IMR-90 (cell line): ENCODE data around the gene PDGFRA. TPM values are rescaled to one million over a fixed set of nuclear protein-coding genes. Genes with fewer than 3 reads are reported as not detected.

Source experiments
- ATAC-seq: fragments of 200-7000 bp; cut with Tn5 transposase; 2 replicates; pipeline ENCODE4 v1.9.1; 2020; ENCODE audit warnings: low read depth, mild to moderate bottlenecking, moderate library complexity
- BruUV-seq: library from RNA; stranded (reverse); fragments of 400-500 nt; replicated peaks from 2 replicates; lab custom pipeline; 2021; lab: Mats Ljungman, UMichigan
- CTCF ChIA-PET: fragments of 300-600 bp; formaldehyde crosslinking; extraction: SDS; loops from one replicate; lab custom pipeline; 2021; ENCODE audit warnings: antibody characterized with exemption; lab: Yijun Ruan, JAX
- POLR2A ChIA-PET: fragments of 300-600 bp; sonication (Branson Sonifier 250); formaldehyde crosslinking; loops from one replicate; lab custom pipeline; 2022; ENCODE audit warnings: antibody characterized with exemption; ENCODE audit not compliant: unreplicated experiment; lab: Charles Lee
- DNase-seq: peaks from one replicate; pipeline ENCODE4 v3.0.0; 2013
- H2AFZ ChIP-seq: replicated peaks from 2 replicates; pipeline ENCODE3; 2013; ENCODE audit warnings: low read length, mild to moderate bottlenecking; ENCODE audit not compliant: poor library complexity
- H2AK5ac ChIP-seq: 2 replicates; pipeline ENCODE4 v1.6.1; 2013; ENCODE audit warnings: low read depth, low read length, inconsistent platforms
- H2AK9ac ChIP-seq: replicated peaks from 2 replicates; pipeline ENCODE3; 2013; ENCODE audit warnings: mild to moderate bottlenecking, low read depth, low read length, moderate library complexity; ENCODE audit not compliant: poor library complexity
- H2BK120ac ChIP-seq: 2 replicates; pipeline ENCODE4 v1.6.1; 2013; ENCODE audit warnings: low read depth, low read length, inconsistent platforms
- H2BK15ac ChIP-seq: 3 replicates; pipeline ENCODE4 v1.6.1; 2013; ENCODE audit warnings: low read depth, low read length, inconsistent platforms
- H2BK20ac ChIP-seq: 2 replicates; pipeline ENCODE4 v1.6.1; 2013; ENCODE audit warnings: low read depth, mild to moderate bottlenecking, inconsistent platforms, low read length, moderate library complexity
- H2BK5ac ChIP-seq: 2 replicates; pipeline ENCODE4 v1.6.1; 2013; ENCODE audit warnings: mild to moderate bottlenecking, low read depth, low read length, inconsistent platforms; ENCODE audit not compliant: poor library complexity, severe bottlenecking
- H3K14ac ChIP-seq: replicated peaks from 2 replicates; pipeline ENCODE4 v1.6.1; 2013; ENCODE audit warnings: low read depth, low read length, inconsistent platforms
- H3K18ac ChIP-seq: 2 replicates; pipeline ENCODE4 v1.6.1; 2013; ENCODE audit warnings: low read depth, low read length, control low read depth
- H3K23ac ChIP-seq: 2 replicates; pipeline ENCODE4 v1.6.1; 2013; ENCODE audit warnings: low read depth, low read length, inconsistent platforms
- H3K27ac ChIP-seq: 2 replicates; pipeline ENCODE4 v1.5.1; 2013; ENCODE audit warnings: mild to moderate bottlenecking, control low read depth, low read length; ENCODE audit not compliant: insufficient read depth
- H3K27me3 ChIP-seq: 2 replicates; pipeline ENCODE4 v1.6.1; 2013; ENCODE audit warnings: low read length; ENCODE audit not compliant: control insufficient read depth, insufficient read depth
- H3K36me3 ChIP-seq: 2 replicates; pipeline ENCODE4 v1.6.1; 2013; ENCODE audit warnings: low read length, mixed read lengths; ENCODE audit not compliant: control insufficient read depth, insufficient read depth
- H3K4ac ChIP-seq: 2 replicates; pipeline ENCODE4 v1.6.1; 2013; ENCODE audit warnings: low read depth, low read length, inconsistent platforms
- H3K4me1 ChIP-seq: 2 replicates; pipeline ENCODE4 v1.6.1; 2013; ENCODE audit warnings: low read length, mixed read lengths; ENCODE audit not compliant: control insufficient read depth, insufficient read depth
- H3K4me2 ChIP-seq: 2 replicates; pipeline ENCODE4 v1.6.1; 2013; ENCODE audit warnings: low read depth, mild to moderate bottlenecking, control low read depth, low read length, moderate library complexity
- H3K4me3 ChIP-seq: 2 replicates; pipeline ENCODE4 v1.5.1; 2013; ENCODE audit warnings: low read depth, mild to moderate bottlenecking, control low read depth, low read length, moderate library complexity; ENCODE audit not compliant: insufficient read depth
- H3K56ac ChIP-seq: 2 replicates; pipeline ENCODE4 v1.6.1; 2013; ENCODE audit warnings: low read length, inconsistent platforms; ENCODE audit not compliant: insufficient read depth; ENCODE audit errors: extremely low read depth
- H3K79me1 ChIP-seq, 2 experiments: 2 replicates each; pipeline ENCODE4 v1.6.1; 2013; ENCODE audit warnings: low read length in 2 of 2, inconsistent platforms in 1 of 2, low read depth in 1 of 2
- H3K9ac ChIP-seq: 2 replicates; pipeline ENCODE4 v1.6.1; 2013; ENCODE audit warnings: low read depth, low read length, control low read depth
- H3K9me1 ChIP-seq: 2 replicates; pipeline ENCODE4 v1.6.1; 2013; ENCODE audit warnings: low read length, inconsistent platforms; ENCODE audit not compliant: insufficient read depth
- H3K9me3 ChIP-seq: 2 replicates; pipeline ENCODE4 v1.6.1; 2013; ENCODE audit warnings: low read length; ENCODE audit not compliant: control insufficient read depth, insufficient read depth
- H4K20me1 ChIP-seq: 2 replicates; pipeline ENCODE4 v1.6.1; 2013; ENCODE audit warnings: low read length, inconsistent platforms; ENCODE audit not compliant: insufficient read depth
- H4K5ac ChIP-seq: 2 replicates; pipeline ENCODE4 v1.6.1; 2013; ENCODE audit warnings: mild to moderate bottlenecking, low read depth, low read length, control low read depth
- H4K8ac ChIP-seq, 2 experiments: 2 replicates each; pipeline ENCODE4 v1.6.1; 2013; ENCODE audit warnings: low read depth in 2 of 2, low read length in 2 of 2, control low read depth in 1 of 2, inconsistent platforms in 1 of 2
- H4K91ac ChIP-seq: 2 replicates; pipeline ENCODE4 v1.6.1; 2013; ENCODE audit warnings: low read depth, low read length, inconsistent platforms; ENCODE audit not compliant: insufficient read depth
- BHLHE40 ChIP-seq: fragments of 150-350 bp; IDR thresholded peaks from 2 replicates; pipeline ENCODE4 v1.6.1; 2016; ENCODE audit warnings: mild to moderate bottlenecking, low read depth, low read length
- CEBPB ChIP-seq: IDR thresholded peaks from 2 replicates; pipeline ENCODE4 v1.6.1; 2012; ENCODE audit warnings: low read depth, low read length, improper control_type of control experiment
- CHD1 ChIP-seq: IDR thresholded peaks from 2 replicates; pipeline ENCODE4 v1.6.1; 2012; ENCODE audit warnings: low read depth, low read length, improper control_type of control experiment
- FOS ChIP-seq: fragments of 150-350 bp; IDR thresholded peaks from 2 replicates; pipeline ENCODE4 v1.6.1; 2016; ENCODE audit warnings: low read depth, low read length
- MAFK ChIP-seq: IDR thresholded peaks from 2 replicates; pipeline ENCODE4 v1.6.1; 2012; ENCODE audit warnings: low read depth, low read length, improper control_type of control experiment
- MAZ ChIP-seq: IDR thresholded peaks from 2 replicates; pipeline ENCODE4 v1.6.1; 2012; ENCODE audit warnings: low read depth, mild to moderate bottlenecking, low read length, improper control_type of control experiment, moderate library complexity, borderline replicate concordance
- MXI1 ChIP-seq: IDR thresholded peaks from 2 replicates; pipeline ENCODE4 v1.6.1; 2012; ENCODE audit warnings: low read depth, mild to moderate bottlenecking, low read length, moderate library complexity, borderline replicate concordance
- NFE2L2 ChIP-seq: fragments of 150-350 bp; IDR thresholded peaks from 2 replicates; pipeline ENCODE4 v1.6.1; 2016; ENCODE audit warnings: low read depth, mild to moderate bottlenecking, low read length
- POLR2A ChIP-seq: IDR thresholded peaks from 2 replicates; pipeline ENCODE4 v1.6.1; 2012; ENCODE audit warnings: mild to moderate bottlenecking, low read depth, low read length
- RAD21 ChIP-seq: IDR thresholded peaks from 2 replicates; pipeline ENCODE4 v1.6.1; 2012; ENCODE audit warnings: low read length, improper control_type of control experiment
- RCOR1 ChIP-seq: IDR thresholded peaks from 2 replicates; pipeline ENCODE4 v1.6.1; 2012; ENCODE audit warnings: mild to moderate bottlenecking, low read length, improper control_type of control experiment; ENCODE audit not compliant: insufficient replicate concordance
- RFX5 ChIP-seq: IDR thresholded peaks from 2 replicates; pipeline ENCODE4 v1.8.0; 2012; ENCODE audit warnings: low read depth, mild to moderate bottlenecking, low read length, moderate library complexity
- SMC3 ChIP-seq: fragments of 150-350 bp; IDR thresholded peaks from 2 replicates; pipeline ENCODE4 v1.6.1; 2016; ENCODE audit warnings: low read depth, mild to moderate bottlenecking, antibody characterized with exemption, low read length, moderate library complexity
- WGBS, 2 experiments: methylation state at CpG; one replicate each; pipeline versions ENCODE4 v1.1.5 to v1.1.7; 2013; ENCODE audit warnings: missing lambda C conversion rate in 2 of 2; ENCODE audit not compliant: insufficient read length in 1 of 2; ENCODE audit errors: extremely low coverage in 2 of 2; 5-methylcytosine and 5-hydroxymethylcytosine counted together
- dilution Hi-C: fragments of 300-500 bp; cut with HindIII; formaldehyde crosslinking; loops from one replicate; pipeline ENCODE4 v1.14.3; 2018; ENCODE audit warnings: low sequenced_read_pairs; ENCODE audit not compliant: unreplicated experiment
- in situ Hi-C: fragments of 300-500 bp; cut with MboI; formaldehyde crosslinking; loops from 3 replicates; pipeline ENCODE4 v1.14.3; 2019; ENCODE audit warnings: low sequenced_read_pairs, inconsistent platforms, mixed read lengths
- intact Hi-C: fragments of 100-400 bp; cut with micrococcal nuclease; formaldehyde crosslinking; loops from 2 replicates; pipeline ENCODE4 v1.10.0; 2022
- polyA plus RNA-seq, 3 experiments: library from polyadenylated mRNA; depleted of rRNA; stranded (reverse); fragments of >200 nt; gene quantifications; 2 replicates each; pipeline ENCODE4 v1.2.3, GENCODE V29; 2012; ENCODE audit warnings: low replicate concordance in 1 of 3
- total RNA-seq: library from RNA; depleted of rRNA; stranded (reverse); fragments of >200 nt; gene quantifications from 2 replicates; pipeline ENCODE4 v1.2.3, GENCODE V29; 2012
- TF ChIP-seq, protein P1 (sequence below): fragments of 150-350 bp; IDR thresholded peaks from 2 replicates; pipeline ENCODE4 v1.6.1; 2016; ENCODE audit warnings: low read depth, mild to moderate bottlenecking, low read length, moderate library complexity, borderline replicate concordance
- TF ChIP-seq, protein P2 (sequence below): fragments of 150-350 bp; IDR thresholded peaks from 2 replicates; pipeline ENCODE4 v1.6.1; 2017; ENCODE audit warnings: mild to moderate bottlenecking, antibody characterized with exemption, low read length, low read depth
- TF ChIP-seq, protein P3 (sequence below): conservative IDR thresholded peaks from 2 replicates; pipeline ENCODE4 v1.5.1; 2012; ENCODE audit warnings: mild to moderate bottlenecking, low read depth, low read length, improper control_type of control experiment

The PDGFRA gene
- total and polyA plus RNA-seq, 2 of the 4 experiments (the other 2 are of a cell fraction) = 60.8 to 168 TPM

DNA sequence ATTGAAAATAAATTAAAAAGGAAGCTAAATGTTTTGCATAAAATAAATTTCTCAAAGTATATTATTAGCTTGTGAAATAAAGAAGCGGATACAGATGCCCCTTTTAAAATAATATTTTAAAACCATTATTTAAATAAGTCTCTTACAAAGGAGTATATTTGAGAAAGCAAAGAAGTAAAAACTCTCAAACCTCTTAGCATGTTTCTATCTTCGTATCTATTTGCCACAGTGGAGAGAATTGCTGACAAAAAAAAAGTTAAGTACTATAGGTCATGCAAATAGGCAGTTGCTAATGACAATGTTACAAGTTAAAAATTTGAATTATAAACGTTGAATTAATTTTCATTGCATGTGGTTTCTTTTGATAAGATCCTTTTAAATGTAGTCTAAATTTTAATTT lies 44.5 kb upstream of the PDGFRA start:
- Histone ChIP-seq H4K5ac (no peak overlapping the region), H2AFZ (no peak overlapping the region), H3K4me3 (no peak overlapping the region), H4K20me1 (no peaks in the 10 kb centered on the region), H3K18ac (no peak overlapping the region), H2AK5ac (no peak overlapping the region), H3K14ac (no peak overlapping the region), H4K91ac (no peak overlapping the region), H3K4ac (no peak overlapping the region), H3K4me2 (no peak overlapping the region), H2BK15ac (no peak overlapping the region), H3K9me3 (no peaks in the 10 kb centered on the region), H3K27ac (no peak overlapping the region), H3K9ac (no peak overlapping the region), H3K4me1 (no peaks in the 10 kb centered on the region), H2AK9ac (no peak overlapping the region), H3K56ac (no peak overlapping the region), H4K8ac (no peak overlapping the region), H3K79me1 (no peaks in the 10 kb centered on the region), H2BK120ac (no peak overlapping the region), H3K27me3 (no peaks in the 10 kb centered on the region), H2BK20ac (no peak overlapping the region), H3K9me1 (no peaks in the 10 kb centered on the region; the same call in 1 of the 2 replicates), H3K36me3 (no peaks in the 10 kb centered on the region), H2BK5ac (no peak overlapping the region), H3K23ac (no peak overlapping the region)
- BruUV-seq = no TSS peak
- no peak for DNase-seq
- in situ Hi-C loops (no loop called here), intact Hi-C loops (no loop called here), dilution Hi-C loops (no loop called here)
- CTCF ChIA-PET = interaction anchor here (1.4 kb wide), 1 partner anchor 17 kb away, joined by 4 read pairs; no protein-coding TSS in a partner anchor
- WGBS, 2 experiments = no CpG with 5 or more reads among the region's 3 CpGs
- POLR2A ChIA-PET = no interaction called here
- no peak for ATAC-seq
- TF ChIP-seq, protein P1, sequence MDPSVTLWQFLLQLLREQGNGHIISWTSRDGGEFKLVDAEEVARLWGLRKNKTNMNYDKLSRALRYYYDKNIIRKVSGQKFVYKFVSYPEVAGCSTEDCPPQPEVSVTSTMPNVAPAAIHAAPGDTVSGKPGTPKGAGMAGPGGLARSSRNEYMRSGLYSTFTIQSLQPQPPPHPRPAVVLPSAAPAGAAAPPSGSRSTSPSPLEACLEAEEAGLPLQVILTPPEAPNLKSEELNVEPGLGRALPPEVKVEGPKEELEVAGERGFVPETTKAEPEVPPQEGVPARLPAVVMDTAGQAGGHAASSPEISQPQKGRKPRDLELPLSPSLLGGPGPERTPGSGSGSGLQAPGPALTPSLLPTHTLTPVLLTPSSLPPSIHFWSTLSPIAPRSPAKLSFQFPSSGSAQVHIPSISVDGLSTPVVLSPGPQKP = no peak
- no peak for TF ChIP-seq SMC3
- no peak for TF ChIP-seq CHD1
- no peak for TF ChIP-seq BHLHE40
- TF ChIP-seq CEBPB = no peak
- TF ChIP-seq, protein P2, sequence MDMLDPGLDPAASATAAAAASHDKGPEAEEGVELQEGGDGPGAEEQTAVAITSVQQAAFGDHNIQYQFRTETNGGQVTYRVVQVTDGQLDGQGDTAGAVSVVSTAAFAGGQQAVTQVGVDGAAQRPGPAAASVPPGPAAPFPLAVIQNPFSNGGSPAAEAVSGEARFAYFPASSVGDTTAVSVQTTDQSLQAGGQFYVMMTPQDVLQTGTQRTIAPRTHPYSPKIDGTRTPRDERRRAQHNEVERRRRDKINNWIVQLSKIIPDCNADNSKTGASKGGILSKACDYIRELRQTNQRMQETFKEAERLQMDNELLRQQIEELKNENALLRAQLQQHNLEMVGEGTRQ = no peak
- TF ChIP-seq, protein P3, sequence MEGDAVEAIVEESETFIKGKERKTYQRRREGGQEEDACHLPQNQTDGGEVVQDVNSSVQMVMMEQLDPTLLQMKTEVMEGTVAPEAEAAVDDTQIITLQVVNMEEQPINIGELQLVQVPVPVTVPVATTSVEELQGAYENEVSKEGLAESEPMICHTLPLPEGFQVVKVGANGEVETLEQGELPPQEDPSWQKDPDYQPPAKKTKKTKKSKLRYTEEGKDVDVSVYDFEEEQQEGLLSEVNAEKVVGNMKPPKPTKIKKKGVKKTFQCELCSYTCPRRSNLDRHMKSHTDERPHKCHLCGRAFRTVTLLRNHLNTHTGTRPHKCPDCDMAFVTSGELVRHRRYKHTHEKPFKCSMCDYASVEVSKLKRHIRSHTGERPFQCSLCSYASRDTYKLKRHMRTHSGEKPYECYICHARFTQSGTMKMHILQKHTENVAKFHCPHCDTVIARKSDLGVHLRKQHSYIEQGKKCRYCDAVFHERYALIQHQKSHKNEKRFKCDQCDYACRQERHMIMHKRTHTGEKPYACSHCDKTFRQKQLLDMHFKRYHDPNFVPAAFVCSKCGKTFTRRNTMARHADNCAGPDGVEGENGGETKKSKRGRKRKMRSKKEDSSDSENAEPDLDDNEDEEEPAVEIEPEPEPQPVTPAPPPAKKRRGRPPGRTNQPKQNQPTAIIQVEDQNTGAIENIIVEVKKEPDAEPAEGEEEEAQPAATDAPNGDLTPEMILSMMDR = no peak
- no peak for TF ChIP-seq RCOR1
- TF ChIP-seq RAD21 = no peak
- TF ChIP-seq MXI1 = no peak
- no peak for TF ChIP-seq MAFK
- TF ChIP-seq NFE2L2 = no peak
- TF ChIP-seq FOS = no peak
- TF ChIP-seq MAZ = no peak
- no peak for TF ChIP-seq POLR2A
- no peak for TF ChIP-seq RFX5
